Measurements from ENCODE around the gene ZBTB32.

GRCh38 chr19:35720648-35721047, 16.3 kb downstream of the ZBTB32 start:
- TF ChIP-seq CTCF (IDR thresholded peaks at IDR 0.05; ENCODE audit: low read depth, low read length, poor library complexity, severe bottlenecking) (no peak), EZH2phosphoT487 (IDR thresholded peaks at IDR 0.05; ENCODE audit: borderline replicate concordance, low read length) (no peak)
